Inferior parietal cortex (tissue), 1 donor: ENCODE results near the gene ZFP92.

ENCODE experiments used
- DNase-seq: peaks from one replicate; pipeline ENCODE4 v3.0.0-alpha.2; 2016; ENCODE audit errors: extremely low spot score

ZFP92 gene

DNA sequence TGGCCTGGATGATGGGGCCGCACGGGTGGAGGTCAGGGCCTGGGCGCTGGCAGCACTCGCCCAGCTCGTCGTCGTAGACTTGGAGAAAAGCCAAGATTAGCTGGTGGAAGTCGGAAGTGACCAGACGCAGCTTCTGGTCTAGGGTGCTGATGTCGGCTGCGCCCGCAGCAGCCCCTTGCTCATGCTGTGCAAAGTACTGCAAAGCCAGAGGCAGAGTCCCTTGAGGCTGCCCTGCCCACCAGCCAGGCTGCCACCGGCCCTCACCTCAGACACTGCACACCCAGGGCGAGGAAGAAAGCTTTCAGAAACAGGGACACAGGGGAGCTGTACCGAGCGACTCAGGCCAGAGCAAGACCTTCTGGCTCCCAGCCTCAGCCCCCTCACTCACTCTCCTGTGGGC is 44.3 kb downstream of the ZFP92 start:
- DNase-seq, result no peak

DNA sequence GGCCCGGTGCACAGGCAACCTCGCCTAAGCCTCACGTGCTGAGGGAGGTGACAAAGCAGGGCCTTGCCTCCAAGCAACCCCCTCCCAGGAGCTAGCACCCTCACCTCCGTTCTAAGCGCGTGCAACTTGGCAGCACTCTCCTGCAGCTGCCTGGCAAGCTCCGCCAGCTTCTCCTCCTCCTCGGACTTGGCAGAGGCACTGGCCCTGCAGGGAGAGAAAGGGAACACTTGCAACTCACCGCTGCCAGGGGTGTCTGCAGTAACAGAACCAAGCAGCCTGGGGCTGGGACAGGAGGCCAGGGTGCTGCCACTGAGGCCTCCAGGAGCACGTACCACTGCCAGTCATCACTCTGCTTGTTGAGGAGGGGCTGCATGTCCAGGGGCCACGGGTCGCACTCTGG is 44.9 kb downstream of the ZFP92 start:
- peak; percentile 28 for DNase-seq

DNA sequence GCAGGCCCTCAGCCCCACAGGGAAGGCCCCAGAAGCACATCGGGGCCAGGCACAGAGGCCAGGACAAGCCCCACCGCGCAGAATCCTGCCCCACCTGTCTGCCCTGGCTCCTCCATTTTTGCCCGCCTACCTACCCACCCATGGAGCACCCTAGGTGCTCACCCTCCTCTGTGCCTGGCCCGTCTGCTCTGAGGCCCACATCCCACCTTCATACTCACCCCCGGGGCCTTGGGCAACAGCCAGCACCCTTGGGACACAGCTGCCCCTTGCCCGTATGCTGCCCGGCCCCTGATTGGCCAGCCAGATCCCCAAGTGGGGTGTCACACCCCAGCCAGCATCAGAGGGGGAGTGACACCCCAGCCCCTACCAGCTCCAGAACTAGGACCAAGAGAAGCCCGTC is 45.4 kb downstream of the ZFP92 start:
- DNase-seq, result no peak

DNA sequence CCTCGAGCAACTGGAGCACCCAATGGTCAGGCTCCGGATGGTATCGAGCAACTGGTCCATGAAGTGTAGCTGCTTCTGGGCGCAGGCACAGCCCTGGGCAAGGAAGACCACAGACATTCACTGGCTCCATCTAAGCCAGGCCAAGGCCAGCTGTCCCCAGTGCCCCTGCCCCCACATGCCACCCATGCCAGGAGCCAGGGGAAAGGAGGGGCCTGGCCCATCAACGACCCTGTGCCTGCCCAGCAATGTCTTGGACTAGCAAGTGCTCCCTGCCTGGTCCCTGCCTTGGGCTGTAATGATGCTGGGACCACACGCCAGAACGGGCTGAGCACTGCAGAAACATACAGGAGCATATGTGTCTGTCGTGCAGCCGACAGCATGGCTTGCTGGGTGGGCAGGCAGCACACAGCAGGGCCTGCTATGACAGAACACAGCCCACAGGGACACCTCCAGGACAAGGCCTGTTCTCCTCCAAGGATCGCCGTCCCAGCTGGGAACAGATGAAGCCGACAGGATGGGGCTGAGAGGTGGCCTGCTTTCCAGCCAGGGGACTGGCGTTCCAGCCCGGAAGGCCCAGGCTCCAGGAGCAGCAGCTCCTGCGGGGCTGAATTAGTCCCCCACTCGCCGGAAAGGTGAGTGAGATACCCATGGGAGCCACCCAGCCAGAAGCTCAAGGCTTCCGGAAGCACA is 46.0 kb downstream of the ZFP92 start:
- DNase-seq, result no peak

DNA sequence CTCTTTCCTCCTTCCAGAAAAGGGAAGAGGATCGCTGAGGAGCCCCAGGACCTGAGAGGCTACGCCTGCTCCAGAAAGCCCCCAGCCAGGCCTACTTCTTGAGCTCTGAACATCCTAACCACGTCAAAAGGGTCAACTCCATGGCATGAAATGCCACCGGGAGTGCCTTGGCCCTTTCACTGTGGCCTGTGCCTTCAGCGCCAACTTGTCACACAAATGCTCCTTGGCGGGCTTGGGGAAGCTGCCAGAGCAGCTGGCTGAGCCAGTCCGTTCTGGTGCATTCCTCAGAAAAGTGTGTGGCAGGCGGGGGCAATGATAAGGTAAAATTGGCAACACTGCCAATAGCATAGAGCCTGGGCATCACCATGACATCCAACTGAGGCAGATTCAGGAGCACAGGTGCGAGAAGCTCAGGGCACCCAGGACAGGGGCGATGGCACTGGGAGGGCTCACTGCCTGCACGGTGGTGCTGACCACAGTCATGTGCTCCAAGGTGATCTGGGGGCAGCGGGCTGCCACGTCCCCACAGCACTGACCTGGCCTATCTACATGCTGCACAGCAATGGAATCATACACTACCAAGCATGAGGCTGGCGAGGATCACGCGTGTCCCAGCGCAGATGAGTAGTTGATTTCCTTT is 46.7 kb downstream of the ZFP92 start:
- no peak for DNase-seq

DNA sequence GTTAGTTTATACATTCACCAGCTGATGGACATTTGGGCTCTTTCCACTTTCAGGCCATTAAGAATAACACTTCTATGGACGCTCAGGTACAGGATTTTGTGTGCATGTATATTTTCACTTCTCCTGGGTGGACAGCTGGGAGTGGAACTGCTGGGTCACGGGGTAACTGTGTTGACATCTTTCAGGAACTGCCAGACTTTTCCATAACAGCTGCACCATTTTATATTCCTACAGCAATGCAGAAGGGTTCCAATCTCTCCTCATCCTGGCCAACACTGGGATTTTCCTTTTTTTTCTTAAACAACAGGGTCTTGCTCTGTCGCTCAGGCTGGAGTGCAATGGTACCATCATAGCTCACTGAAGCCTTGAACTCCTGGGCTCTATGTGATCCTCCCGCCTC is 47.2 kb downstream of the ZFP92 start:
- no peak for DNase-seq

DNA sequence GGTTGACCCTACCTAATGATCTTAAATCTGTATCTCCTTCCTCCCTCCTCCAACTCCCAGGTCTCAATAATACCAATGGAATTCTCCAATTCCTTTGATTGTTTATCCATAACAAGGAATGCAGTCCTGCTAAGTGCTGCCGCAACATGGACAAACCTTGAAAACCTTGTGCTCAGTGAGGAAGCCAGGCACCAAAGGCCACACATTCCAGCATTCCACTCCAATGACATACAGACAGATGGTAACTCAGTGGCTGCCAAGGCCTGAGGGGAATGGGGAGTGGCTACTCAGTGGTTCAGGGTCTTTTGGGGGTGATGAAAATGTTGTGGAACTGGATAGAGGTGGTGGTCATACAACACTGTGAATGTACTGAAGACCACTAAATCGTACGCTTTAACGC is 48.7 kb downstream of the ZFP92 start:
- DNase-seq, result no peak

DNA sequence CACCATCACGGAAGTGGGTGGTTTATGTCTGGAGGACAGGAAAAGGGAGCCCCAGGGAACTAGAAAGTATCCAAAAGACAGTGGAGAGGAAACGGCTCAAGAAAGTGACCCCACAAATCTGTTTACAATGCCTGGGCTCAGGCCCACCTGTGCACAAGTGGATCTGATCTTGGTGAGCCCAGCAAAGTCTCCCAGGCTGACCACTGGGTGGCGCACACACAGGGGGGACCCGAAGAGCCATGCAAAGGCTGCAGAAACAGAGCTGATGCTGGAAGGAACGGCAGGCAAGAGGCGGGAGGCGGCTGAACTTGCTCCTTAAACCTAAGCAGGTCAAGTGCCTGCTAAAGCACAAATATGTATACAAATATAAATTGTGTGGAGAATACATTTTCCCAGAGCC is 49.6 kb downstream of the ZFP92 start:
- DNase-seq, result peak; percentile 53
